Progenitor cell of endocrine pancreas (in vitro differentiated cells): ENCODE data around the gene PTPN18. TPM values are rescaled to one million over a fixed set of nuclear protein-coding genes. Genes with fewer than 3 reads are reported as not detected.
"Not testable (repeated sequence)": the region's sequence is repeated elsewhere in the genome, so short reads cannot be mapped to it uniquely, and the experiment has no call there.

Source experiments
- DNase-seq: peaks from one replicate; pipeline ENCODE4 v3.0.0; 2021; ENCODE audit warnings: low spot score; ENCODE audit not compliant: unreplicated experiment
- H3K27ac Mint-ChIP-seq: 2 replicates; pipeline ENCODE4 v1.8.0; 2021; ENCODE audit warnings: mild to moderate bottlenecking, moderate library complexity, mixed read lengths
- H3K27me3 Mint-ChIP-seq: 2 replicates; pipeline ENCODE4 v1.8.0; 2021; ENCODE audit warnings: mixed read lengths
- H3K36me3 Mint-ChIP-seq: 2 replicates; pipeline ENCODE4 v1.8.0; 2022; ENCODE audit warnings: mixed read lengths; ENCODE audit not compliant: insufficient read depth
- H3K4me1 Mint-ChIP-seq: 2 replicates; pipeline ENCODE4 v1.8.0; 2021; ENCODE audit warnings: low read depth, mixed read lengths
- H3K4me3 Mint-ChIP-seq: 2 replicates; pipeline ENCODE4 v1.8.0; 2021; ENCODE audit warnings: low read depth, mild to moderate bottlenecking, moderate library complexity, mixed read lengths
- H3K9me3 Mint-ChIP-seq: 2 replicates; pipeline ENCODE4 v1.8.0; 2021; ENCODE audit warnings: low read depth, mixed read lengths
- CTCF ChIP-seq: fragments of 200-600 bp; sonication (generic); IDR thresholded peaks from one replicate; pipeline ENCODE4 v1.5.0; 2021; ENCODE audit warnings: antibody characterized with exemption, mild to moderate bottlenecking; ENCODE audit not compliant: unreplicated experiment
- total RNA-seq: library from RNA; stranded (reverse); gene quantifications from 2 replicates; pipeline ENCODE4 v1.2.1, GENCODE V29; 2021

PTPN18 gene
- total RNA-seq, 1 donor from 2014 or later, result 47.5 TPM

GRCh38 chr2:130393318-130393910, 37.6 kb downstream of the PTPN18 start:
- Mint-ChIP-seq H3K27ac (no peak overlapping the region), H3K4me1 (peaks cover 18% of the 10 kb centered on the region), H3K36me3 (no peaks in the 10 kb centered on the region), H3K4me3 (peak overlapping the region; percentile 24), H3K9me3 (no peaks in the 10 kb centered on the region), H3K27me3 (peaks cover 24% of the 10 kb centered on the region)
- DNase-seq, result no peak
- no peak for TF ChIP-seq CTCF

- not testable (repeated sequence) for H3K36me3 Mint-ChIP-seq, H3K4me1 Mint-ChIP-seq, H3K4me3 Mint-ChIP-seq, DNase-seq, H3K27me3 Mint-ChIP-seq, H3K9me3 Mint-ChIP-seq, H3K27ac Mint-ChIP-seq
Observed at GRCh38 chr2:130406280-130406679, 50.4 kb downstream of the PTPN18 start.

- not testable (repeated sequence) for H3K4me3 Mint-ChIP-seq, H3K9me3 Mint-ChIP-seq, H3K27me3 Mint-ChIP-seq, H3K4me1 Mint-ChIP-seq, H3K36me3 Mint-ChIP-seq, H3K27ac Mint-ChIP-seq
- DNase-seq, result peak; percentile 25
- TF ChIP-seq CTCF, result peak; percentile 42
Observed at GRCh38 chr2:130416693-130417092, 60.8 kb downstream of the PTPN18 start.

- not testable (repeated sequence) for H3K36me3 Mint-ChIP-seq, H3K9me3 Mint-ChIP-seq, H3K27ac Mint-ChIP-seq, H3K4me1 Mint-ChIP-seq, H3K27me3 Mint-ChIP-seq, DNase-seq, H3K4me3 Mint-ChIP-seq
Observed at GRCh38 chr2:130418845-130419244, 63.0 kb downstream of the PTPN18 start.

Other genes starting within 250 kb of the PTPN18 start
- 34.0 and 37.8 TPM in 2 replicates for gene POTEF, start 226.8 kb upstream of the PTPN18 start, total RNA-seq
- gene CCDC74B, start 210.9 kb upstream of the PTPN18 start, total RNA-seq, result 10.7 and 10.9 TPM in 2 replicates
- gene SMPD4, start 174.5 kb upstream of the PTPN18 start, total RNA-seq, result 86.0 and 93.8 TPM in 2 replicates
- 190 and 207 TPM in 2 replicates for gene MZT2B, start 173.8 kb upstream of the PTPN18 start, total RNA-seq
- not detected in 2 replicates for gene TUBA3E, start 157.6 kb upstream of the PTPN18 start, total RNA-seq
- 43.0 and 44.8 TPM in 2 replicates for gene IMP4, start 13.2 kb upstream of the PTPN18 start, total RNA-seq
- gene POTEI, start 153.3 kb downstream of the PTPN18 start, total RNA-seq, result 4.9 and 5.6 TPM in 2 replicates
- gene CFC1B, start 165.2 kb downstream of the PTPN18 start, total RNA-seq, result not detected in 2 replicates
- gene CFC1, start 243.5 kb downstream of the PTPN18 start, total RNA-seq, result 27.7 and 30.9 TPM in 2 replicates